Epithelial cell of umbilical artery (primary cell): Measurements from ENCODE around the gene DPH7. TPM values are rescaled to one million over a fixed set of nuclear protein-coding genes. Genes with fewer than 3 reads are reported as not detected.

ENCODE experiments used
- total RNA-seq: library from RNA; depleted of rRNA; stranded (reverse); fragments of >200 nt; gene quantifications from 2 replicates; pipeline ENCODE4 v1.2.3, GENCODE V29; 2014

DPH7 gene
- total RNA-seq: 19.8 and 27.8 TPM in 2 replicates

GRCh38 chr9:137578518-137579258 lies at the start of gene DPH7:
Gene DPH7 (minus strand): TSS chr9:137578925. CDS start chr9:137578777, 148 bp downstream.

GRCh38 chr9:137618105-137619067 lies 39.7 kb upstream of the DPH7 start, which contains the start of gene EHMT1:
Gene EHMT1 (plus strand): TSS chr9:137619005. CDS start chr9:137619029, 24 bp downstream.

GRCh38 chr9:137605121-137606004 lies 26.6 kb upstream of the DPH7 start, which contains the start of gene ARRDC1:
Gene ARRDC1 (plus strand): TSS chr9:137605686. CDS start chr9:137605718, 32 bp downstream.

GRCh38 chr9:137590469-137591383 lies 12.0 kb upstream of the DPH7 start, which contains the start of gene ZMYND19:
Gene ZMYND19 (minus strand): TSS chr9:137590512. CDS start chr9:137590263, 249 bp downstream.

GRCh38 chr9:137551264-137552021 lies 27.3 kb downstream of the DPH7 start, which contains the start of gene MRPL41:
Gene MRPL41 (plus strand): TSS chr9:137551879. CDS start chr9:137552082, 203 bp downstream.

GRCh38 chr9:137550231-137550621 lies 28.5 kb downstream of the DPH7 start, which contains the start of gene PNPLA7:
Gene PNPLA7 (minus strand): TSS chr9:137550402. CDS start chr9:137550197, 205 bp downstream.

Other genes with a start within 250 kb of the DPH7 start
- 18.8 and 22.0 TPM in 2 replicates for gene EXD3, start 155.8 kb downstream of the DPH7 start, total RNA-seq
- 0.46 and 0.65 TPM in 2 replicates for gene NOXA1, start 155.5 kb downstream of the DPH7 start, total RNA-seq
- not detected in 2 replicates for gene ENTPD8, start 137.6 kb downstream of the DPH7 start, total RNA-seq
- gene NSMF, start 119.6 kb downstream of the DPH7 start, total RNA-seq: 17.9 and 19.0 TPM in 2 replicates
- gene PNPLA7, start 28.5 kb downstream of the DPH7 start, total RNA-seq: under 0.01 and 0.15 TPM in 2 replicates
- gene MRPL41, start 27.0 kb downstream of the DPH7 start, total RNA-seq: 45.3 and 64.6 TPM in 2 replicates
- gene ZMYND19, start 11.6 kb upstream of the DPH7 start, total RNA-seq: 25.4 and 25.7 TPM in 2 replicates
- gene ARRDC1, start 26.8 kb upstream of the DPH7 start, total RNA-seq: 21.3 and 21.8 TPM in 2 replicates
- 51.8 and 59.8 TPM in 2 replicates for gene EHMT1, start 40.1 kb upstream of the DPH7 start, total RNA-seq